Embryonic facial prominence (tissue), 1 donor: ENCODE measurements around the gene HABP4.
"Not testable (repeated sequence)": the region's sequence is repeated elsewhere in the genome, so short reads cannot be mapped to it uniquely, and the experiment has no call there.

Experiments used
- DNase-seq: peaks from one replicate; pipeline ENCODE4 v3.0.0-alpha.2; 2016; ENCODE audit errors: extremely low spot score

Gene HABP4

DNA sequence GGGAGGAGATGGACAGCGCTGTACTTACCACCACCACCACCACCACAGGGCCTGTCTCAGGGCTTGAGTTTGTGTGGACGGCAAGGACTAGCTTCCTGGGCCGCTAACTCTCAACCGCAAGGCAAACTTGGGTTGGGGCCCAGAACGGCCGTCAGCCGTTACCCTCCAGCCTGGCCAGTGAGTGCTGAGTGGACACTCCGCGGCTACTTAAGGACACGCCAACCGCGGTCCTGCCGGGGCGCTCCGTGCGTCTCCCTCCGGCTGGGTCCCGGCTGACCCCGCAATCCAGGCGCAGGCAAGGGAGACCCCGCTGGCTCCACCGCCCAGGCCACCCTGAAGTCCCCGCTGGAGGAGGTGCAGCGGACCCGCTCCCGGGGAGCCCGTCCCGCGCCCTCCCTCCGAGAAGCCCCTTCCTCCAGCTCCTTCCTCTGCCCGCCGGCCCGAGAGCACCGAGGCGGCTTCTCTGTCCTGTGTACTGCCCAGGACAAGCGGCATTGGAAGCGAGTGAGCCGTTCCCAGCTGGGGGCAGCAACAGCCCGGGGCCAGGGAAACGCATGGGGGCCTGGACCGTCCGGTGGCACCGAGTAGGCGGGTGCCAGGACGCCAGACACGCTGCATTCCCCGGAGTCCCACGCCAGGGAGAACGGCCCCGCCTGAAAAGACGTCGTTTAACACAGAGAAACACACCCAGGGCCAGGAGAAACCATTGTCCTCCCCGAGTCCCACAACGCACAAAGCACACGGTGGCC lies 46.6 kb downstream of the HABP4 start:
- DNase-seq, result no peak

DNA sequence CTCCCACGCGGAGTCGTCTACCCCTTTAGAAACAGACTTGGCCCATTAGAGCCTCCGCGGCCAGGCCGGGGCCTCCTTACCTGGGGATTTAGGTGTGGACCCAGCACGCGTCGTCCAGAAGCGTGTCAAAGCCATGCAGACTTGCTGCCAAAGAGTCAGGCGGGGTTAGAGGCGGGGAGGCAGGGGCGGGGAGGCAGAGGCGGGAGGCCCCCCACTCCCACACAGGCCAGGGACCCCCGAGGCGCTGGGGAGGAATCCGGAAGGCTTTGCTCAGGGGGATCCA lies 47.1 kb downstream of the HABP4 start:
- no peak for DNase-seq

DNA sequence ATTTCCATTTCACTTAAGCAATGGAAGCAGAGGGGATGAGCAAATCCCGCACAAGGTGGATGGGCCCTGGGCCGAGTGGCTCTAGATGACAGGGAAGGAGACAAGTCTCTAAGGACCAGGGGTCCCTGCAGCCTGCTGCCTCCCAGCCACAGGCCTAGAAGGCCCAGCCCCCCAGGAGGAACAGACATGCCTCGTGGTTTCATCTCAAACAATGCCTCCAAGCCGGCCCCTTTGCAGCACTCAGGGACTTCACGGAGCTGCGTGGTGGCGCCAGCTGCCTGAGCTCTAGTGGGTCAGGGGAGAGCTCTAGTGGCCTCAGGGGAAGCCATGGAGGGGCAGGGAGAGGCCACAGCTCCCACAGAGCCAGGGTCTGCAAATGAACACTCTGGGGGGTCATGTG lies 48.8 kb downstream of the HABP4 start:
- DNase-seq, result no peak

DNA sequence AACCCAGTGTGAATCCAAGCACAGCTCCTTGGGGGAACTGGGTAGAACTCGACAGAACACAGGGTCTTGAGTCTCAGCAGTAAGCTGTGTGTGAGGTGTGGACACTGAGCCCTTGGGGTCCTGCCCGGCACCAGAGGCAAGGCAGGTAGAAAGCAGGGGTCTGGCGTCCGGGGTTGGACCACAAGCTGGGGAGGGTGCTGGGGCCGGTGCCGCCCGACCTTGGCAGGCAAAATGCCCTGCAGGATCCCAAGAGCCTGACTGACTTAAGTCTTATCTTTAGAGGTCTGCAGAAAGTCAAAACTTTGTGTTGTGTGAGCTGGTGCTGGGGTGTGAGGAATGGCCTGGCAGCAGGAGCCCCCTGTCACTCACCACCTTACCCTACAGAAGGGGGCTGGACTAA lies 49.3 kb downstream of the HABP4 start:
- no peak for DNase-seq

DNA sequence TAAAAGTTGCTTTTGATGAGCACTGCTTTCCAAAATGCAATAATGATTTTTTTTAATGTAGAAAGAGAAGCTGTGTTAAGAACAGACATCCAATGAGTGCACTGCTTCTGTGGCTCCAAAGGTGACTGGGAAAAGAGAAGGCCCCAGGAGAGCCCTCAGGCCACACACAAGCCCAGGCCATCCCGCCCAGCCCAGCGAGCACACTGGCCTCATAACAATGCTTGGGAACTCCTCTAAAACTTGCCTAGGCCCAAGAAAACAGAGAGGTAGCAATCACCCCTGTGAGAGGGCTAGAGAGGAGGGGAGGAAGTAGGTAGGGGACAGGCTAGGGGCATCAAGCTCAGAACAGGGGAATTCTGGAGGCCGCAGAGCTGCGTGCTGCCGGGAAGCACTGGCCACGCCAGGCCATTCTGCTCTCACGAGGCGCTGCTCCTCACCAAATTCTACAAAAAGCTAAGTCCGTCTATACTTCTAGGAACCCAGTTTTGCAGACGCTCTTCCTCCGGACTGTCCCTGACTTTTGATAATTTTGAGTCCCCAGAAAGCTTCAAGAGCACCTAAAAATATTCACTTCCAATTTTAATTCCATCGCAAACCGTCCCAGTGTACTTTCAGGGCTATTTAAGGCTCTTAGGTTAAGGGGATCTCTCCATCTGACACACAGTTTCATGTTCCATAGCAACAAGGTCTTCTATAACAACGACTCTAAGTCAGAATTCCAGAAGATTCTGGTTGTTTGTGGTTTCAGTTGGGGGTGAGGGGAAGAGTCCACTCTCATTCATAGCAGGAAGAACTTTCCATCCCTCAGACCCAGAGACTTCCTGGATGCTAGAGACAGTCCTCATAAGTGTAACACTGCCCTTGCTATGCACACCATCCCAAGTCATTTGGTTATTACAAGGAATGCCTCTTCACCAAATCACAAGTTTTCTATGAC lies 51.0 kb downstream of the HABP4 start:
- no peak for DNase-seq

DNA sequence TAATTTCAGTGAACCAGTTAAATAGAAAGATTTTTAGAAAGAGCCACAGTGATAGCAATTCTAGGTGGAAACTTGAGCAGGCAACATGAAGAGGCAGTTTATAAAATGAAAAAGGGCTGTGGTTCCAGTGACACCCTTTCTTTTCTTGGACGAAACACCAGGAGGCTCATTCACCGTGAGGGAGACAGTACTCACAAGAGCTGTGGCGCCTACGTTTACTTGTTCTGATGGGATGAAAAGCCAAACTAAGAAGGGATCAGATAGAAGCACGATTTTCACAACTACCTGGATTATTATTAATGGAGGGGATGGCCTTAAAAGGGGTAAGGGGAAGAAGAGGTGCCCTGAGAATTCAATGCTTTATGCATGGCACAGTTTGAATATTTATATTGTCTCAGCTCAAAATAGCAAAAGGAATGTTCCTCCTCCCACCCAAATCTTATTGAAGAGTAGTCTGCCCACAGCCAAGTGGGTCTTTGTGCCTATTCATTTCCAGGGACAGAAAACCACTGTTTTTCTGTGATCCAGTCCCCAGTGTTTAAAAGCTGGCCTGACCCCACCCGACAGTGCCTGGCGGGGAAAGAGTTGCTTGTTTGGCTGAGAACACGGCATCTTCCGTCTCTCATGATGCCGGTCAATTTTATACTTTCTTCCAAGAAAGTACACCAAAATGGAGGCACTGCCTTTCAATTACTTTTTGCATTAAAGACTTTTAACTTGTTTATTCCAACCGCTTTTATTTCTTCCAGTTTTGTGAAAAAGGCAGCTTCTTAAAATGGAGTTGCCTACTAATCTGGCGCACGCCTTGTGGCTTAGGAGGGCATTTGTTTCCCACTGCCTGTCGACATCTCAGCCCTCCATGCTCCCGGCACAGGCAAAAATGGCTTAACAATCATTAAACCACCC lies 51.9 kb downstream of the HABP4 start:
- DNase-seq, result no peak

DNA sequence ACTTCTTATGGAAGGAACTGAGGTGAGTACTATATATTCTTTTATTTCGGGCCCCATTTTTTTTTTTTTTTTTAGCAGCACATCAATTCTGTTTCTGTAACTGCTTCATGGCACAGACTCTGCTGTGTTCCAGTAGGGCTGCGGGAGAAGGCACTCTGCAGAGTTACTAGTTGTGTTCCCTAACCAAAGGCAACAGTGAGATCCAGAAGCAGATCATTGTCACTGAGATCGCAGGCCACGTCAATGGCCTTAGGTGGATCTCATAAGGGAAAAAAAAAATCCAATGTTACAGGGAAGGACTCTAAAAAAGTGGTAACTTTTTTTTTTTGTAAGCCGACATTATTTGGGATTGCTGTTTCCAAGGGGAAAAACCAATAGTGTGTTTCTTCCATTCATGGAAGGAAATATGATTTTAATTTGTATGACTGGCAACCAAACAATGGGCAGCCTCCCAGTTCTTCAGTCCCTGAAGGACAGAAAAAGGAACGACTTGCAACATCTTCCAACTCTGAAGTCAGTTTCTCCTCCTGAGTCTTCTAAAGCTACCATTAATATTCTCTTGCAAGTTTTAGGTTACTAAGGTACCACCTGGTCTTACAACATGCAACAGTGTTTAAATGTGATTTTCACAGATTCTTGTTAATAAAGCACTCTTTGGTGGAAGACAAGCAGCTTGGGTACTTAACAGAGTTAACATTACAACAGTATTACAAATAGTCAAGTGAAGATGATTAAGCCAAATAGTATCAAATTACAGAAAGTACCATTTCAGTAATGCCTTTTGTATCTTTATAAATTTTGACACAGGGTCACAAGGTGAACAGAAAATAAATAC lies 52.8 kb downstream of the HABP4 start:
- DNase-seq, result no peak

DNA sequence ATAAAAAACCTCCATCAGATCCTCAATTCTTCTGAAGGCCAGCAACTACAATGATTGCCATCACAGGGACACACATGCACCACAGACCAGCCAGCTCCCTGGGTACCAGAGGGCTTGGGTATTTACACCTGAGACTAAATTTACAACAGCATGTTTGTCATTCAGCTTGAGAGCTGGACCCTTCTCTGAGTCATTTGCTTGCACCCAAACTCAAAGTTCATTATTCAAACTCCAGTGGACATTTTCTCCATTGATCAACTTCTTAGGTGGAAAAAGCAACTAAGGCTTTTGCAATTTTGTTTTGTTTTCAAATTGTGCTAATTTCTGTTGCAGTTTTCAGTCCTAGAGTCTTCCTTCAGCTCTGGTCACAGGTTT lies 53.4 kb downstream of the HABP4 start:
- not testable (repeated sequence) for DNase-seq

DNA sequence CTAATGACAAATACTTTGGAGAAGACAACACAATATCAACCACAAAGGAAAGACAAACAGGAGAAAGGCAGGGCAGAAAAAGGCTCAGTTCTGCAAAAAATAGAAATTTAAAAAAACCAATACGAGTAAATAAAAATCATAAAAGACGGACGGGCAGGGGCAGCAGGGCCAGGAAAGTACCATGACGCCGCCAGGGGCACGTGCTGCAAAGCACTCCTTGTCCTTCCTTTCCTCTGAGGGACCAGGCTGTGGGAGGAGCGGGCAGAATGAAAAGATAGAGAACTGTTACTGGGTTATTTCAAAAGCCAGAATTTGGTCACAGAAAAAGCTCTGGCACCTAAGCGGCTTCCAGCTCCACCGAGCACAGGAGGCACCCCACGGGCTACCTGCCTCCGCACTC lies 53.9 kb downstream of the HABP4 start:
- no peak for DNase-seq

DNA sequence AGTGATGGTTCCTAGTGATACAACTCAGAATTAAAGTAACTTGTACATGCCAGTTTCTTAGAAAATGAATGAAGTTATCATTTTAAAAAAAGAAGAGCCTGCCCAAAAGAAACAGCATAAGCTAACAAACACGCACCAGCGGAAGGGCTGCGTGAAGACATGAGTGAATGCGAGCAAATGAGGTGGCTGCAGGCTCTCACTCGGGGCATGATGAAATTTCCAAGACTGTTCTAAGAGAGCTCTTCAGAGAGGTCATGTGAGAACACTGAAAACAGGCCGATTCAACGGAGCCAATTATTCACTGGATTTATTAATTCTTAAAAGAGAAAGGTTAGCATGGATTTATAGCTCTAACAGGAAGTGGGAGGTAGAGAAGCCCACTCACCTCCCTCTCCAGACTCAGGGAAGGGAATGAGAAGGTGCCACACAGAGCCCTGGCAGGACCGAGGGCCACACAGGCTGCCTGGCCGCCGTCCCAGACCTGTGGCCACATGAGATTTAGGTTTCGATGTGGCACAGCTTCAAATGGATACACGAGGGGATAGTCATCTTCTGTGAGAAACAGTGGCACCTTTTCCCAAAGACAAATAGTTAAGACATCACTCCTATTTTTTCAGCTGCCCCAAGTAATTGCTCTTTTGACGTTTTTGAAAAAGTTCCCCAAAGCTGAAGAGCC lies 55.5 kb downstream of the HABP4 start:
- DNase-seq, result no peak

DNA sequence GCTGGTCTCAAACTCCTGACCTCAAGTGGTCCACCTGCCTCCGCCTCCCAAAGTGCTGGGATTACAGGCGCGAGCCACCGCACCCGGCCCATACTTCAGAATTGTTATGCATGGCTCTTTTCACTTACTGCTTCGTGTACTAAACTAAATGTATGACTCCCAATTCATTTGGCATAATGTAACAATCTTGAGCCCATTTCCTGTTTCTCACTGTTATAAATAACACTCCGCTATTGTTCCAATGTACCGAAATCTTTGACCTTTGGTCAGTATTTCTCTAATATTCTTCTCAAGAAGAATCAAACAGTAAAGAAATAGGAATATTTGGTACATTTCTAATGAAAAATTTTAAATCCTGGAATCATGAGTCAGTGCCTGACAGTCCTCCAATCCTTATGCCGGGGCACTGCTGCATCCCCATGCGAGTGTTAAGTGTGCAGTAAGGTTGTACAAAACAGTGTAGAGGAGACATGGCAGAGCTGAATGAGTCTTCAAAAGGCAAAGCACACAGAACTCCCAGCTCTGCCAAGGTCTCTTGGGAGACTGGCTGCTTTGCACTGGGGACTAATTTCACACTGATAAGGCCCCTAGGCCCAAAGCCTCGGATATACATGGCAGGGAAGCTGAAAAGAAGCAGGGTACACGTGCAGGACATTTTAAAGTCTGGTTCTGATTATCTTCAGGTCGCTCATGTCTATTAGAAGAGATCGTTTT lies 58.4 kb downstream of the HABP4 start:
- no peak for DNase-seq

DNA sequence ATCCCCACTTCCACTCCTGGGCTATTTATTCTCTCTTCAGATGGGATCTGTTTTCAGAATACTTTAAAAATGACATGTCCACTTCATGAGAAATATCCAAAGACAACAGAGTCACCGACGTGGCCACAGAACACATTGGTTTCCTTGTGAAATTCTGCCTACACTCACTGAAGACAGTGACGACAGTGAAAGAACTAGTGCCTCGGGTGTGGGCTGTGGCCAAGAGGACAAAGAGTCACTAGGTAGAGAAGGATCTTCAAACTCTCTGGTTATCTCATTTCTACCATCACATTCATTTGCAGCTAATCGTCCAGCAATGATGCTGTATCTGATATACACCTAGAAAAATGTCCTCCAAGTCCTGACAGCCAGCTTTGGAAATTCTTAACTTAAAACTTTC lies 59.1 kb downstream of the HABP4 start:
- no peak for DNase-seq

DNA sequence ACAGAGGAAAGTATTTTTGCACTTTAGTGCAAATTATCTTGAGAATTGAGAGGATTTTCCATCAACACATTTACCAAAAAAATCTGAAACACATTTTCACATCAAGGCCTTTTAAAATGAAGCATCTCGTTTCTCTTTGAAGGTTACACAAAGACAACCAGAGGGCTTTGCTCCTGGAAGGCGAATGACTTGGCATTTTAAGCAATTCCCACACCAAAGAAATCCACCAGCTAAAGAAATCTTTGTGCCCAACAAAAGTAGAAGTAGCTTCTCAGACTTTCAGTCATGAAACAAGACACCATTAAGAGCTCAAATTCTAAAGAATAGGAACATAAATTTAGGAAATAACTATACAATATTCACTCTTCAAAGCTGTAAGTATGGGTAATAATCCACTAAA lies 59.9 kb downstream of the HABP4 start:
- no peak for DNase-seq

DNA sequence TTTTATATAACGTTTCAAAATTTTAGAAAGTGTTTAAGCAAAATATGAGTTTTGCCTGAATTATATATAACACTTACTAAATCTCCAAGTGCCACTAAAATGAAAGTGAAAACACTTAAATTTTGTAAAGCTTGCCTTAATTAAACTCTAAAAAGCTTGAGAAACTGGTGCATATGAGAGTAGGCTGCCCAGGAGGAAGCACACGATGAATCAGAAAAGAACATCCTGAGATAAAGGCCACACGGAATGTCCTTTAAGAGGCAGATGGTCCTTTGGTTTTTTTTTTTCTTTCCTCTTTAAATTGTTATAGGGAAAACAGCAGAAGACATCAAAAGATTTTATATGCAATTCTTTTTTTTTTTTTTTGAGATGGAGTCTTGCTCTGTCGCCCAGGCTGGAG lies 60.3 kb downstream of the HABP4 start:
- no peak for DNase-seq

DNA sequence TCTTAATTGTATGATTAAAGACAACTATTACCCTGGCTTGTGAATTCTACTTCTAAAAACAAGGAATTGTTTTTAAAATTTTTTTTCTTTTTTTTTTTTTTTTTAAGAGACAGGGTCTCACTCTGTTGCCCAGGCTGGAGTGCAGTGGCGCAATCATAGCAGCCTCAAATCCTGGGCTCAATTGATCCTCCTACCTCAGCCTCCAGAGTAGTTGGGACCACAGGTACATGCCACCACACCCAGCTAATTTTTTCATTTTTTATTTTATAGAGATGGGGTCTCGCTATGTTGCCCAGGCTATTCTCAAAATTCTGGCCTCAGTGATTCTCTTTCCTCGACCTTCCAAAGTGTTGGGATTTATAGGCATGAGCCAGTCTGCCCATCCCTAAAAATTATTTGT lies 62.3 kb downstream of the HABP4 start:
- DNase-seq, result no peak

DNA sequence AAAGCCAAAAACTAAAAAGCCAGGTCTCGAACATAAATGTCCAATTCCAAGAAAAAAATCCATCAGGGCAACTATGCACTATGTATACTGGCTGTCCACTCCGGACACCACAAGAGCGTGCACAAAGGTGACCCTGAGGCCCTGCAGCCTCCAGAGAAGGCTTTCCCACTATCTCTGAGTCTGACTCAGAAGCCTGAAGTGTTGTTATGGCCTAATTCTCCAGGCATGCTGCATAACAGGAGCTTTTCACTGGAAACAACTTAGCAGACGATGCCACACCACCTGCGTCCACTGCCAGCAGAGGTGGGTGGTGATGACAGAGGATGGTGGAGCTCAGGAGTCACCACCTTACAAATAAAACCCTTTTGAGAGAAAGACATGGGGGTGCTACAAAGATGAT lies 63.7 kb downstream of the HABP4 start:
- no peak for DNase-seq

DNA sequence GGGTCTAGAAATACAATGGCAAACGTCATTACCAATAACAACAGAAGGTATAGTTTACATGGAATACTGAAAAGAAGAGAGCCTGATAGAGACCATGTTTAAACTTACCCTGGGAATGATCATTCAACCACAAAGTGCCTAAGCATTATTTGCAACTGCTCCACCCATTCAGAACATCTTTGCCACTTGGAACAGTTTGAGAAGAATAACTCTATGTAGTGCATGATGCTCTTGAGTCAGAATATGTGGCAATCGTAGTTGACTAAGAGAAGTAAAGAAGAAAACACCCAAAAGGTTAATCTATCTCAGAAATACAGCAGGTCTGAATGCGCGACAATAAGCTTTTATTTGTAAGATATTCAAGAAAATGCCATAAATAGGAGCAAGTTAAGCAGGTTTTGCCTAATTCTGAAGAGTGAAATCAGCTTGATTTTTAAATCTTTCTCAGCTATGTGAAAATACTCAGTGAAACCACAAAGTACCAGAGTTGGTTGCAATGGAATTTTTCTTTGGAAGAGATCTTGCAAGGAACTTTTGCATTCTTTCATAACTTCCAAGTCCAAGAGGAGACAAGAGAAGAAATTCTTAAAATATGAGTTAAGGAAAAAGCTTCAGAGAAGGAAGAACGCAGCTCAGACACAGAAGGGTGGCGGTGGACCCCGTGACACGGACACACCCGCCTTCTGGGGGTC lies 64.3 kb downstream of the HABP4 start:
- DNase-seq, result no peak

DNA sequence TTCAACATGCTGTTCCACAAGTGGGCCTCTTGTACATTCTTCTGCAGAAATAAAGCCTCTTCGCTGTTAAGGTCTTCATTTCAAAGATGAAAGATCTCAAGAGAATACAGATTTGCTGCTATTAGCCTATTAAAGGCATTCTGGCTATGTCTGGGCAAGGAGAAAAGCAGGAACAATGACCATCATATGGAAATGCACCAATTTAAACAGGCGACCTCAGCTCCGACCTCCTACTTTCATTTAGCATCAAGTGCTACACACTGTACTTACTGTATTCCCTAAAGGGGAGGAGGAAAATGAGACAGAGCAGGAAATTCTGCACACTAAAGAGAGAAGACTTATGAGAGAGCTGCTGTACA lies 64.8 kb downstream of the HABP4 start:
- DNase-seq, result no peak

DNA sequence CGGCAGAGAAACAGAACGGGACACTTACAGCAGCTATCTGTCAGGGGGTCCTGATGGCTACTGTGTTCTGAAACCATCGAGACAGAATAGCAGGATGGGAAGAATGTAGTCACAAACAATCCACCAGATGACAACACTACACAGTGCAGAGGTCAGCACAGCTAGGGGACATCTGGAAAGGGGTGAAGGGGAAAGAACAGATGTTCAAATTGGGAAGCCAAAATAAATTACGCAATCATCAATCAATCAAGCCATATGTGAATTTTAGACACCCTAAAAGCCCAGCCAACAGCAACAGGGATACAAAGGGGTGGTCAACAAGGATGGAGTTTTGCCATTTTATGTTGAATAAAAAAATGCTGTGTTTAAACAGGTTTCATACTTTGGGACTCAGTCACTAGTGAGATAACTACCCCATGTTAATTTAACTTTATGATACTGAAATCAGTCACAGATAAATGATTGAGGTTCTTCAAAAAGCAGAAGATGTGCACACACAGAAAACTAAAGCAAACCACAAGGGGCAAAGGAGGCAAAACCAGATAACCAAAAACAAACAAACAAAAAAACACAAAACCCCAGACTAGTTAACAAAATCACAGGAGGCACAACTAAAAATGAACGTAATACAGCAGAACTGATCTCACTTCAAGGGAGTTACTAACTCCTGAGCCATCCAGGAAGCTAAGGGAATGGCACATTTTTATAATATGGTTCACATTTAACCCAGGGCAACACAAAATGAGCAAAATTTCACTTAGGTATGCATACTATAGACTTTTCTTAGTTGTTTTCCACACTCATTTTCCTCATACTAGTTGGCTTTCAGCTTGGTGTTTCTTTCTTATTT lies 65.9 kb downstream of the HABP4 start:
- no peak for DNase-seq
